Ovary (tissue), 9 donors: ENCODE results near the gene HK1. TPM values are rescaled to one million over a fixed set of nuclear protein-coding genes. Genes with fewer than 3 reads are reported as not detected.

Experiments used
- DNase-seq, 5 donors: peaks; one replicate each; pipeline ENCODE4 v3.0.0-alpha.2; 2019 to 2020
- H3K27ac ChIP-seq, 2 donors: fragments of 200-600 bp; one replicate each; pipeline versions ENCODE4 v1.5.1 to v1.8.0; 2019 to 2022
- H3K27me3 ChIP-seq: fragments of 200-600 bp; one replicate; pipeline ENCODE4 v1.8.0; 2022
- H3K36me3 ChIP-seq: fragments of 200-600 bp; sonication (generic); one replicate; pipeline ENCODE4 v1.5.1; 2019
- H3K4me1 ChIP-seq: one replicate; pipeline ENCODE4 v1.8.1; 2013; ENCODE audit warnings: mild to moderate bottlenecking, moderate library complexity; ENCODE audit not compliant: insufficient read depth
- H3K4me3 ChIP-seq: fragments of 200-600 bp; sonication (generic); one replicate; pipeline ENCODE4 v1.5.1; 2017
- H3K9me3 ChIP-seq, 2 donors: fragments of 200-600 bp in 1 of 2; sonication (generic) in 1 of 2; one replicate each; pipeline versions ENCODE4 v1.5.1 to v1.8.1; 2013 to 2019; ENCODE audit warnings: mild to moderate bottlenecking in 1 of 2, moderate library complexity in 1 of 2
- EP300 ChIP-seq: sonication (generic); formaldehyde crosslinking; IDR thresholded peaks from one replicate; pipeline ENCODE4 v1.6.1; 2017; ENCODE audit warnings: antibody characterized with exemption
- POLR2A ChIP-seq: fragments of 450-650 bp; IDR thresholded peaks from one replicate; pipeline ENCODE4 v1.6.1; 2017; ENCODE audit warnings: antibody characterized with exemption, mild to moderate bottlenecking, moderate library complexity
- WGBS, 3 donors: extraction: QIAGEN DNeasy Blood & Tissue Kit in 1 of 3; methylation state at CpG; one replicate each; pipeline versions ENCODE4 v1.1.5 to v1.1.7; 2013 to 2017; 5-methylcytosine and 5-hydroxymethylcytosine counted together
- intact Hi-C, 4 donors: fragments of 100-400 bp; cut with DNase I; formaldehyde crosslinking; loops; one replicate each; pipeline versions ENCODE4 v1.11.0 to v1.15.1; 2022 to 2023
- polyA plus RNA-seq, 2 donors: library from polyadenylated mRNA; stranded (reverse); fragments of 200-250 nt in 1 of 2; fragments of 350-450 nt in 1 of 2; fragmentation: Illumina TruSeq in 1 of 2; extraction: RNeasy Lipid Tissue Mini Kit (QIAGEN cat#74804) in 1 of 2; gene quantifications; one replicate each; pipeline ENCODE4 v1.2.3, GENCODE V29; 2013 to 2014
- total RNA-seq, 7 donors: library from RNA; depleted of rRNA in 2 of 7; stranded (reverse); fragments of >200 nt in 2 of 7; fragmentation: NEBNext Ultra II Directional in 3 of 7; extraction: Animal tissue kit (Norgen Biotek cat#: 25700) in 3 of 7; gene quantifications; one replicate each; pipeline versions ENCODE4 v1.1.0 to v1.2.4, GENCODE V29; 2016 to 2023
- TF ChIP-seq, protein P1 (sequence below), 3 donors: fragments of 450-650 bp in 2 of 3; fragments of 200-600 bp in 1 of 3; IDR thresholded peaks; one replicate each; pipeline versions ENCODE4 v1.5.1 to v1.8.0; 2016 to 2022; ENCODE audit warnings: antibody characterized with exemption in 3 of 3, mild to moderate bottlenecking in 1 of 3
- donor health status: DM: no; HTN: no; CAD: no; lungs with moderate emphysema.
- donor health status: DM: no; HTN: no; CAD: no.
- donor health status: Bipolar disorder and iron deficiency.
- donor health status: DM: yes; HTN: yes; CAD: no.
- donor health status: DM: no; HTN: no; CAD: no.
- donor health status: DM: yes; HTN: yes; CAD: no.

Gene HK1
- total and polyA plus RNA-seq, 9 donors, result 12.8 to 63.1 (median 35.8) TPM

DNA sequence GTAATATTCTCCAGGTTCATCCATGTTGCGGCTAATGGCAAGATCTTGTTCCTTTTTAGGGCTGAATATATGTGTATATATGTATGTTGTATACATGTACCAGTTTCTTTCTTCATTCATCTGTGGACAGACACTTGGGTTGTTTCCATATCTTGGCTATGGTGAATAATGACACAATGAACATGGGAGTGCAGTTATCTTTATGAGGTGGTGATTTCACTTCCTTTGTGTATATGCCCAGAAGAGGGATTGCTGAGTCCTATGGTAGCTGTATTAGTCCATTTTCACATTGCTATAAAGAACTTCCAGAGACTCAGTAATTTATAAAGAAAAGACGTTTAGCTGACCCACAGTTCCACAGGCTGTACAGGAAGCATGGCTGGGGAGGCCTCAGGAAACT is 155.9 kb downstream of the HK1 start:
- no peaks in the 10 kb centered on the region for H3K27me3 ChIP-seq
- WGBS, 3 donors, result 65 to 74% (median 71%) methylated on average over 2 of the region's 2 CpGs
- H3K4me3 ChIP-seq, result no peak overlapping the region
- H3K9me3 ChIP-seq, result no peaks in the 10 kb centered on the region
- intact Hi-C loops, result no loop called here
- no peak overlapping the region for H3K27ac ChIP-seq
- no peak for TF ChIP-seq EP300
- no peak for TF ChIP-seq POLR2A
- TF ChIP-seq, protein P1, sequence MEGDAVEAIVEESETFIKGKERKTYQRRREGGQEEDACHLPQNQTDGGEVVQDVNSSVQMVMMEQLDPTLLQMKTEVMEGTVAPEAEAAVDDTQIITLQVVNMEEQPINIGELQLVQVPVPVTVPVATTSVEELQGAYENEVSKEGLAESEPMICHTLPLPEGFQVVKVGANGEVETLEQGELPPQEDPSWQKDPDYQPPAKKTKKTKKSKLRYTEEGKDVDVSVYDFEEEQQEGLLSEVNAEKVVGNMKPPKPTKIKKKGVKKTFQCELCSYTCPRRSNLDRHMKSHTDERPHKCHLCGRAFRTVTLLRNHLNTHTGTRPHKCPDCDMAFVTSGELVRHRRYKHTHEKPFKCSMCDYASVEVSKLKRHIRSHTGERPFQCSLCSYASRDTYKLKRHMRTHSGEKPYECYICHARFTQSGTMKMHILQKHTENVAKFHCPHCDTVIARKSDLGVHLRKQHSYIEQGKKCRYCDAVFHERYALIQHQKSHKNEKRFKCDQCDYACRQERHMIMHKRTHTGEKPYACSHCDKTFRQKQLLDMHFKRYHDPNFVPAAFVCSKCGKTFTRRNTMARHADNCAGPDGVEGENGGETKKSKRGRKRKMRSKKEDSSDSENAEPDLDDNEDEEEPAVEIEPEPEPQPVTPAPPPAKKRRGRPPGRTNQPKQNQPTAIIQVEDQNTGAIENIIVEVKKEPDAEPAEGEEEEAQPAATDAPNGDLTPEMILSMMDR (IDR thresholded peaks at IDR 0.05), result no peak
- H3K36me3 ChIP-seq, result no peaks in the 10 kb centered on the region
- no peaks in the 10 kb centered on the region for H3K4me1 ChIP-seq
- no peak for DNase-seq

DNA sequence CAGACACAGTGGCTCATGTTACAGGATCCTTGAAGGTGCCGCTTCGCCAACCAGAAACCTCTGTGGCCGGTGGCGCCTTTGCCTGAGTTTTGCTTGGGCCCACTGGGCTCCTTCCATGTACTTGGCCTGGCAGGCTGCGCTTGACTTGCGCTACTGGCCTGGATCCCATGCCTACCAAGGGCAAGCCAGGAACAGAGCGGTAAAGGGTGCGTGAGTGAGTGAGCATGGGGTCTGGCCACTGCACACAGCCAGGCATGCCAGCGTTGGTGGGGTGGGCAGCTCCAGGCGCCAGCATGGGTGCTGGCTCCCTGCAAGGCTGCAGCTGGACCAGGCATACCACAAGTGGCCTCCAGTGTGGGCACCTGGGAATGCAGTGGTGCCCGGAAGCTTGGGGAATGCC is 156.6 kb downstream of the HK1 start:
- DNase-seq, result no peak
- Histone ChIP-seq H3K27ac (no peak overlapping the region), H3K4me3 (no peak overlapping the region), H3K36me3 (no peaks in the 10 kb centered on the region), H3K4me1 (no peaks in the 10 kb centered on the region), H3K9me3 (no peaks in the 10 kb centered on the region), H3K27me3 (no peaks in the 10 kb centered on the region)
- TF ChIP-seq EP300, result no peak
- TF ChIP-seq POLR2A, result no peak
- TF ChIP-seq, protein P1 (IDR thresholded peaks at IDR 0.05), result no peak
- WGBS, 3 donors, result 95 to 99% (median 97%) methylated on average over 11 of the region's 11 CpGs
- intact Hi-C loops, result no loop called here

DNA sequence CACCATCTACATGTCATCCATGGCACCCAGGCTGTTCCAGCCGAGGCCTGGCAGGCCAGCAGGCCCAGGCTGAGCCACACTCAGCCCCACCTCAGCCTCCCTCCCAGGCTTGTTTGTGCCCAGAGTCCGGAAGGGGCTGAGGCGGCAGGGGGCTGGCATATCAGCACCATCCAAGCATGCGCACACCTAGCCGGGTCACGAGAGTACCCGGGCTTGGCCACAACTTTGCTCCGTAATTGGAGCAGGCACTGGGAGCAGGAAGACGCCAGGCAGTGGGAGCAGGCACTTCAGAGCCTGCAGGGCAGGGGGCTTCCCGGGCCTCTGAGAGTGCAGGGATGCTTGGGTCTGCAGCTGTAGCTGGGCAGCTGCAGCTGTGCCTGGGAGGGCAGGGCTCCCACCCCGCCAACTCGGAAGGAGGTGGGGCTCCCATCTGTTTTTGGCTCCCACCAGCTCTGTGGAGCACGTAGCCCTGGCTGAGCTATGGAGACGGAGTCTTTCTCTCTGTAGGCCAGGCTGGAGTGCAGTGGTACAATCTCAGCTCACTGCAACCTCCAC is 157.7 kb downstream of the HK1 start:
- Histone ChIP-seq H3K4me3 (no peak overlapping the region), H3K27ac (no peak overlapping the region), H3K27me3 (no peaks in the 10 kb centered on the region), H3K36me3 (no peaks in the 10 kb centered on the region), H3K9me3 (no peaks in the 10 kb centered on the region), H3K4me1 (no peaks in the 10 kb centered on the region)
- TF ChIP-seq, protein P1 (IDR thresholded peaks at IDR 0.05), result no peak
- TF ChIP-seq POLR2A, result no peak
- TF ChIP-seq EP300, result no peak
- intact Hi-C loops, result no loop called here
- no peak for DNase-seq
- 87 to 95% (median 88%) methylated on average over 14 of the region's 14 CpGs for WGBS, 3 donors

DNA sequence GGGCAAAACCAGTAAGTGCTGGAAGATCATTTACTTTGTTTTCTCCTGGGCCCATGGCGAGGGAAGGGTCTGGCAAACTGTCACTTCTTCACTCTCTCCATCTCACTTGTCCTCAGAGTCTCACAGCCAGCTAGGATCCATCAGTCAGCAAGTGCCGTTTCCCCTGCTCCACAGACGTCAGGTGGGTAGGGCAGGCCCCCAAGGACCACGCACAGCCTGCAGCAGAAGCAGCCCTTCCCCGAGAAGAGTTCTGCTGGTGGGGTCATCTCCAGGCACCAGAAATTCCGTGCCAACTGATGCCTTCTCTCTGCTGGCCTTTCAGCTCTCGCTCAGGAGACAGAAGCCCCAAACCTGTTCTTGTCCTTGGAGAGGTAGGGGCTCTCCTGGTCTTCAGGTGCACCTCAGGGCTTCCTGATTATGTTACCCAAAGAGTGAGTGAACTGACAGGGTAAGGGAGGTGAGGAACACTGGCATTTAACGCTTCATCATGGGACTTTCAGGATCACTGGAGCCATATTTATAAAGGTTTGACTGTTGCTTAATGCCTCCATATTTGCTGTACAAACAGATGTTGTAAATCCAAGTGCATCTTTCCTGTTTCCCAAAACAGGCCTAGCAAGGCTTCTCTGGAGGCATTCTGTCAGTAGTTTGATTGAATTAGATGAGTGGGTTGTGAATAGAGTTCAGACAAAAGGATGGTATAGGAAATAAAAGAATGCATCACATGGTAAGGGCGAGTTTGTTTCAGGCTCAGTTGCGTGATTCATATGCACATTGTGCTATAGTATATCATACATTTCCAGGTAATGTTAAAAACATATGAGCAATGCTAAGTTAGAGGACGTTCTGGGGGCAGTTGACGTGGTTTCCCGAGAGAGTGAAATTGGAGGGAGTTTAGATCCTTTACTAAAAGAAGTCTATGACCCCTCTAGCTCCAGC is 159.3 kb downstream of the HK1 start:
- Histone ChIP-seq H3K4me3 (no peak overlapping the region), H3K27ac (no peak overlapping the region), H3K27me3 (no peaks in the 10 kb centered on the region), H3K4me1 (no peaks in the 10 kb centered on the region), H3K9me3 (no peaks in the 10 kb centered on the region), H3K36me3 (no peaks in the 10 kb centered on the region)
- intact Hi-C loops, result no loop called here
- TF ChIP-seq, protein P1 (IDR thresholded peaks at IDR 0.05), result no peak
- TF ChIP-seq POLR2A, result no peak
- TF ChIP-seq EP300, result no peak
- 84 to 86% (median 85%) methylated on average over 13 of the region's 13 CpGs for WGBS, 3 donors
- DNase-seq, result no peak
